Measurements from ENCODE around the gene AQP1. TPM values are rescaled to one million over a fixed set of nuclear protein-coding genes. Genes with fewer than 3 reads are reported as not detected.

The AQP1 gene
- total RNA-seq, 1 donor from 2014 or later: 2.5 TPM

GRCh38 chr7:30968294-30968693 lies 56.6 kb downstream of the AQP1 start:
- no peak for TF ChIP-seq CTCF (IDR thresholded peaks at IDR 0.05; ENCODE audit: insufficient read depth, low read length, poor library complexity, severe bottlenecking)
- no peak for DNase-seq (ENCODE audit: low read depth)
- peaks cover 16% of the 10 kb centered on the region for H3K27me3 ChIP-seq (ENCODE audit: control insufficient read depth, insufficient read depth, low read length)
- H3K36me3 ChIP-seq (ENCODE audit: control insufficient read depth, insufficient read depth, low read length): no peaks in the 10 kb centered on the region
- H3K4me3 ChIP-seq (ENCODE audit: low read depth, low read length): no peak overlapping the region

- DNase-seq (ENCODE audit: low read depth): no peak
- TF ChIP-seq CTCF (IDR thresholded peaks at IDR 0.05; ENCODE audit: insufficient read depth, low read length, poor library complexity, severe bottlenecking): no peak
- no peaks in the 10 kb centered on the region for H3K36me3 ChIP-seq (ENCODE audit: control insufficient read depth, insufficient read depth, low read length)
- H3K4me3 ChIP-seq (ENCODE audit: low read depth, low read length): no peak overlapping the region
- H3K27me3 ChIP-seq (ENCODE audit: control insufficient read depth, insufficient read depth, low read length): peaks cover 15% of the 10 kb centered on the region
Observed at GRCh38 chr7:30968747-30969603, 57.3 kb downstream of the AQP1 start.

- Histone ChIP-seq H3K4me3 (ENCODE audit: low read depth, low read length) (no peak overlapping the region), H3K27me3 (ENCODE audit: control insufficient read depth, insufficient read depth, low read length) (peaks cover 13% of the 10 kb centered on the region), H3K36me3 (ENCODE audit: control insufficient read depth, insufficient read depth, low read length) (no peaks in the 10 kb centered on the region)
- TF ChIP-seq CTCF (IDR thresholded peaks at IDR 0.05; ENCODE audit: insufficient read depth, low read length, poor library complexity, severe bottlenecking): no peak
- DNase-seq (ENCODE audit: low read depth): no peak
Observed at GRCh38 chr7:30969604-30969970, 57.9 kb downstream of the AQP1 start.

GRCh38 chr7:30970074-30970473 lies 58.4 kb downstream of the AQP1 start:
- TF ChIP-seq CTCF (IDR thresholded peaks at IDR 0.05; ENCODE audit: insufficient read depth, low read length, poor library complexity, severe bottlenecking): no peak
- DNase-seq (ENCODE audit: low read depth): no peak
- Histone ChIP-seq H3K36me3 (ENCODE audit: control insufficient read depth, insufficient read depth, low read length) (no peaks in the 10 kb centered on the region), H3K27me3 (ENCODE audit: control insufficient read depth, insufficient read depth, low read length) (peaks cover 13% of the 10 kb centered on the region), H3K4me3 (ENCODE audit: low read depth, low read length) (no peak overlapping the region)

GRCh38 chr7:30970594-30971094 lies 59.0 kb downstream of the AQP1 start:
- no peak for TF ChIP-seq CTCF (IDR thresholded peaks at IDR 0.05; ENCODE audit: insufficient read depth, low read length, poor library complexity, severe bottlenecking)
- H3K4me3 ChIP-seq (ENCODE audit: low read depth, low read length): no peak overlapping the region
- no peak for DNase-seq (ENCODE audit: low read depth)
- H3K27me3 ChIP-seq (ENCODE audit: control insufficient read depth, insufficient read depth, low read length): peaks cover 13% of the 10 kb centered on the region
- no peaks in the 10 kb centered on the region for H3K36me3 ChIP-seq (ENCODE audit: control insufficient read depth, insufficient read depth, low read length)

Data from kidney epithelial cell (primary cell).